HG03460 (cell line): ENCODE results near the gene BACH1.
"Not testable (repeated sequence)": the region's sequence is repeated elsewhere in the genome, so short reads cannot be mapped to it uniquely, and the experiment has no call there.

ENCODE experiments used
- ATAC-seq: cut with Tn5 transposase; IDR thresholded peaks from one replicate; pipeline ENCODE4 v1.9.1; 2021; ENCODE audit not compliant: unreplicated experiment

Gene BACH1

GRCh38 chr21:29342363-29342957, 43.7 kb downstream of the BACH1 start:
- no peak for ATAC-seq

- no peak for ATAC-seq
Measured at GRCh38 chr21:29343519-29343918, 44.8 kb downstream of the BACH1 start.

DNA sequence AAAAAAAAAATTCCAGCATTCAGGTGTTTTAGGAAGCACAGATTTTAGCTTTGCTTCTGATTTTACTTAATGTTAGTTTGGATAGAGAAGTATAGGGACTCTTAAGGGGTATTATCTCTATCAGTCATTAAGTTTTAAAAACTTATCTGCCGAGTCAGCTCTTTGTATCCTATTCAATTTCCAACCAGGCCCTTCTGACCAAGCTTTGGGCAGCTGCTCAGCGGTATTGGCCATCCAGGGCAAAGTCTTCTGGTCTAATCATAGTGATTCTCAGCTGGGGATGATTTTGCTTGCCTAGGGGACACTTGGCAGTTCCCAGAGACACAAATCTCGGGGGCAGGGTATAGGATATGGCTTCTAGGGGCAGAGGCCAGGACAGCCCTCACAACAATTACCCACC, 47.6 kb downstream of the BACH1 start:
- no peak for ATAC-seq

GRCh38 chr21:29346771-29347170, 48.0 kb downstream of the BACH1 start:
- ATAC-seq: no peak

- no peak for ATAC-seq
Measured at GRCh38 chr21:29347274-29347681, 48.6 kb downstream of the BACH1 start.

DNA sequence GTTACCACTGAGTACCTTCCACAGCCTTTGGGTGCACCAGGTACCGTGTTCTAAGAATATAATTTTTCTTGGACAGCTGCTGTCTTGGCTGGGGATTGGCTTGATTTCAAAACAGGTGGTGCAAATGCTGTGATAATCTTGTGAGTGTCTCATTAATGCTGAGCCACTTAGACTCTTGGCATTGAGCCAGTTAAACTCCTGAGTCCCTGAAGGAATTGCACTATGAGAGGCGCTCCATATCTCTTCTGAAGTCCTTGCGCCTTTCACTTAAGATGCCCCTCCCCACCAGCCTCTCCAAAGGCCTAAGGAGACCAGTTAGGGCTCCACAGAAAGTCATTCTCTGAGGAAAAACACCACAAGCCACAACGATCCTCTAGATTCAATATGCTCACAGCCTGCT, 51.0 kb downstream of the BACH1 start:
- no peak for ATAC-seq

DNA sequence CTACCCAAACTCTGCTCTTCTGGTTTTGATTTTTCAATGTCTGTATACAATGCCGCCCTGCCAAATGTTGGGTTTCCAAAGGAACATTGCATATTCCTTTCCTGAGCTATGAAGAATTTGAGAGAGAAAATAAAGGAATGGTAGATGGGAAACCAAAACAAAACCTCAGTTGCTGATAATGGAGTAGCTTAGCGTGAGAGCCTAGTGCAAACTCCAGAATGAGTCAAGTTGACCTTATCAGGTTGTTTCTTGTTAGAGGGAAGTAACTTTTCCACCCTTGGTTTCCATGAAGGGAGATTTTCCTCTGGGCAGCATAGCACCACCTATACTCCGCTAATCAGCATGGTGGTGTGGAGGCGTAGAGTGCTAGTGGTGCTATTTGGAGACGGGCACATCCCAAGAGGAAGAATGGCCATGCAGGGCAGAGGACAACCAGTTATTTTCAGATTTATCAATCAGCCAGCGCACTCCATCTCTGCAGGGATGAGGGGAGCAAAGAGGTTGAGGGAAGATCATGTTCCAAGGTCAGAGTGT, 51.6 kb downstream of the BACH1 start:
- no peak for ATAC-seq

GRCh38 chr21:29351691-29352090, 53.0 kb downstream of the BACH1 start:
- no peak for ATAC-seq

- ATAC-seq: not testable (repeated sequence)
Measured at GRCh38 chr21:29355043-29355710, 56.5 kb downstream of the BACH1 start.

- ATAC-seq: not testable (repeated sequence)
Measured at GRCh38 chr21:29356291-29356690, 57.6 kb downstream of the BACH1 start.

DNA sequence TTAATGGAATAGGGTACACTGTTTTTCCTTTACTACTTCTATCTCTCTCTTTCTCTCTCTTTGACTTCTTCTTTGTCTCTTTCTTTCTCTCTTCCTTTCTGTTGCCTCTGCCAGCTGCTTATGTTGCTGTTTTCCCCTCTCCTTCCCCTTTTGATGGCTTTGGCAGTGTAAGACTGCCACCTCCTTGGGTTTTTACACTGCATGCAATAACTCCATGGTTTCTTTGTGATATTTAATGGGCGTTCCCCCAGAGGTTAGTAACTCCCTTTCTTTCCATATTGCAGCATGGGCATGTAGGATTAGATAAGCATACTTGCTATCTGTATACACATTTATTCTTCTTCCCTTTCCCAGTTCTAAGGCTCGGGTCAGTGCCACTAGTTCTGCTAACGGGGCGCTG, 58.1 kb downstream of the BACH1 start:
- ATAC-seq: not testable (repeated sequence)

DNA sequence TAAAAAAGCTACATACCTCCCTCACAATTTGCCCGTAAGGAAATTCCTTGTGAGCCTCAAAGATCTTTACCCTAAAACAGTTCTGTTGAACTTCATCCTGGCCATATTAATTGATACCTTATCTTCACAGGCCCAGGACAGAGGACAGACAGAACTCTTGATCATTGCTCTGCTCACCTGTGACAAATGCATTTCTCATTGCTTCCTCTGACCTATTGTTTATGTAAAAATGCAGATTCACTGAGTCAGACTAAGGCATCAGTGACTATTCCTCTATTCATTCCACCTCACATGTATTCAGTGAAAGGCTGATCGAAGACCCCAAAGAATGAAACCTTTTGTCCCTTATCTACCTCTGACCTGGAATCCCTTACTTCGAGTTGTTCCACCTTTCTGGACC, 61.0 kb downstream of the BACH1 start:
- ATAC-seq: no peak

DNA sequence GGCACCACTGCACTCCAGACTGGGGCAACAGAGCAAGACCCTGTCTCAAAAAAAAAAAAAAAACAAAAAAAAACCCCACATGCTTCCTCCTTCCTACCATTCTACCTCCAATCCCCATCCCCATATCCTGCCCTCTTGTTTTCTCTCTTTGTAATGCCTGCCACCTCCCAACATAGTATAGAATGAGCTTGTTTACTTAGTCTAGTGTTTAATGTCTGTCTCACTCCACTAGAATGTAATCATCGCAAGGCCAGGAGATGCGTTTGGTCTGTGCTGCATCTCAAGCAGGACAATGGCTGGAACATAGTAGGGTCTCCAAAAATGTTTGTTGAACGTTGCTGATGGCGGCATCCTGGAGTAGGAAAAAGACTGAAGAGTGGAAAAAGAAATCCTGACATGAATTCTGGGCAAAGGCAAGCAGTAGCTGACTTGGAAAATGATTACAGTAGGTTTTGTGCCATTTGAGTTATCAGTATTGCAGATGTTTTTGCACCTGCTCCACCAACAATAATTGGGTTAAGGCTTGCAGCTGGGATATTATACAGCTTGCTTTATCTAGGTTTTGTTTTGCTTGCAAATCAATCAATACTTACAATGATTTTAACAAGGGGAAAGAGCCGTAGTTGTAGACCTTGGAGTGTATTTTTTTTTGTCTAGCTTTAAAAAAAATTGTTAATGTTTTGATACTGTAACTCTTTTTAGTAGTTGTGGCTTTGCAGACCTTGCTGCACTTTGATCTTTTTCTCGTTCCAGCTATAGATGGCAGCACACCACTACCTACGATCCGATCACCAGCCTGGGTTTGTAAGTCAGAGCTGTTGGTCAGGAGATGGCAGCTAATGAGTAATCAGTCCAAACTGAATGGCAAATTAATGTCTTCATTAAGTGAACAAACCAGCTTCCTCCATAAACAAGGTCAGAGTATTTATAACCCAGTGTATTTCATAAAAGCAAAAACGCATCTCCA, 62.4 kb downstream of the BACH1 start:
- ATAC-seq: no peak

GRCh38 chr21:29362758-29363157, 64.0 kb downstream of the BACH1 start:
- ATAC-seq: no peak

DNA sequence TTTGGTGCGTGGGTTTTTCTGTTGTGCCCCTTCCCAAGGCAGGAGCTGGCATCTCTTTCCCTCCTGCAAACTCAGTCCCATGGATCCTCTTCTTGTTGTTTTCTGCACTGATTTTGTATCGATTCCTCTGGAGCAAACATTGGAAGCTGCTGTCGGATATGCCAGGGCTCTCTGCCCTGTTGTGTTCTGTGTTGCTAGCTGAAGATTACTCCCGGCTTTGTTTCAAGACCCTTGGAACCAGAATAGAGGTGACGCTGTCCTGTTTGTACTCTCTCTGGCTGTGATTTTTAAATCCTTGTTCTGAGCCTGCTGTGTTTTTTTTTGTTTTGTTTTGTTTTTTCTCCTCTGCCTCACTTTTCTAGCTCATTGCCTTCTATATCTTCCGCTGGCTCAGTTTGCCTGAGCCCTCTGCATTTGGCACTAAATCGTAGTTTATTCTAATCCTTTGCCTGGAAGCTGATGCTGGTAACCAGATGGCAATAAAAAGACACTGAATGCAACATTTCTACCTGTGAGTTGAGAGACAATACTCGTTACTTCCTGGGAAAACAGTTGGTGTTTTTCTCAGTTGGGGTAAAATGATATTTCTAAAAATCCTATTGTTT, 67.0 kb downstream of the BACH1 start:
- ATAC-seq: no peak

- no peak for ATAC-seq
Measured at GRCh38 chr21:29366532-29366931, 67.8 kb downstream of the BACH1 start.

DNA sequence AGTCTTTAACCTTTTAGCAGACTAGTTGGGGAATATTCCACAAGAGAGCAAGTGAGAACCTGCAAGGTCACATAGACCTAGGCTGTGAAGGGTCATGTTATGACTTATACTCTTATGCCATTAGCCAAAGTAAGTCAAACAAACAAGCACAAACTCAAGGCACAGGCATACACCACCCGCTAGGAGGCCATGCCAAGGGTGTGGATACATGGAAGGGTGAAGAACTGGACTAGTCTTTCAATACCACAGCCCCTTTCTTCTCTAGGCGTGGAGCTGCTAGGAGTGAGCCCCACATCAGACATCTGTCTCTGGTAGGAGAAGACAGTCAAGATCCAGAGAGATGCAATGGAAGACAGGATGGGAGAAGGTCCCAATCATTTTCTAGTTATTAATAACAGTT, 68.6 kb downstream of the BACH1 start:
- ATAC-seq: no peak

GRCh38 chr21:29368906-29369305, 70.2 kb downstream of the BACH1 start:
- ATAC-seq: no peak

GRCh38 chr21:29371464-29371863, 72.7 kb downstream of the BACH1 start:
- ATAC-seq: no peak

DNA sequence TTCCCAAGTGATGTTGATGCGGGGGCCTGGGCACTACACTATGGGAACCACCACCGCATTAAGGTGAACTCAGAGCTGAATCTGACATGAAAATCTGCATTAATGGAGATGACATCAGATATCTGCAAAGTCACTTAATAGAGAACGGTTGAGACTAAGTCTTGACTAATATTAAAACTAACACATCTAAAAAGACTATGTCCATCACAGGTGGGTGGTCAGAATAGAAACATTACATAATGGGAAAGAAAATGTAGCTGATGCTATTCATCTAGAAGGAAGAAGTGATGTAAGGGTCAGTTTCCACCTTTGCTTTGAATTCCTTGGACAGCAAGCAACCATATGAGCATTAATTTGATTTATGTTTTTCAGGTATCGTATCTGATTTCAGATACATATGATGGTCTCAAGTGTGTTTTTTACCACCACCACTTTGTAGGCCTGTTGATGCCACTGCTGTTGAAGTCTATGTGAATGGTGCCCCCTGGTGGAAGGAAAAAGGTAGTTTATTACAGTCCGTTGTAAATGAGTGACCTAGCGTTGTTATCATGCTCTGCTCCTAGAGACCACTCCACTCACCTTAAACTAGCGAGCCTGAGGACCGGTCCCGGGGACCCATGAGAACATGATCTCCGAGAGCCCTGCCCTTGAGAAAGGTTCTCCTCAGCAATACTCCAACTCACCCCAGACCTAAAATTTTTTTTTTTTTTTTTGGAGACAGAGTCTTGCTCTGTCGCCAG, 73.5 kb downstream of the BACH1 start:
- peak; percentile 63 for ATAC-seq
